SK-N-SH (cell line): ENCODE results near the gene CLCN3.

Experiments used
- MXI1 ChIP-seq: IDR thresholded peaks from 2 replicates; pipeline ENCODE4 v1.6.1; 2012; ENCODE audit warnings: mild to moderate bottlenecking, low read depth, low read length, improper control_type of control experiment
- TEAD4 ChIP-seq: IDR thresholded peaks from 2 replicates; pipeline ENCODE4 v1.4.0; 2012; ENCODE audit warnings: mild to moderate bottlenecking, borderline replicate concordance; ENCODE audit not compliant: insufficient read depth
- TF ChIP-seq, protein P1 (sequence below): fragments of 200-600 bp; sonication (generic); IDR thresholded peaks from 2 replicates; pipeline ENCODE4 v1.6.1; 2017; ENCODE audit warnings: antibody characterized with exemption, mild to moderate bottlenecking, moderate library complexity

GRCh38 chr4:169634975-169635374 is 14.6 kb downstream of the CLCN3 start:
- no peak for TF ChIP-seq TEAD4
- TF ChIP-seq, protein P1, sequence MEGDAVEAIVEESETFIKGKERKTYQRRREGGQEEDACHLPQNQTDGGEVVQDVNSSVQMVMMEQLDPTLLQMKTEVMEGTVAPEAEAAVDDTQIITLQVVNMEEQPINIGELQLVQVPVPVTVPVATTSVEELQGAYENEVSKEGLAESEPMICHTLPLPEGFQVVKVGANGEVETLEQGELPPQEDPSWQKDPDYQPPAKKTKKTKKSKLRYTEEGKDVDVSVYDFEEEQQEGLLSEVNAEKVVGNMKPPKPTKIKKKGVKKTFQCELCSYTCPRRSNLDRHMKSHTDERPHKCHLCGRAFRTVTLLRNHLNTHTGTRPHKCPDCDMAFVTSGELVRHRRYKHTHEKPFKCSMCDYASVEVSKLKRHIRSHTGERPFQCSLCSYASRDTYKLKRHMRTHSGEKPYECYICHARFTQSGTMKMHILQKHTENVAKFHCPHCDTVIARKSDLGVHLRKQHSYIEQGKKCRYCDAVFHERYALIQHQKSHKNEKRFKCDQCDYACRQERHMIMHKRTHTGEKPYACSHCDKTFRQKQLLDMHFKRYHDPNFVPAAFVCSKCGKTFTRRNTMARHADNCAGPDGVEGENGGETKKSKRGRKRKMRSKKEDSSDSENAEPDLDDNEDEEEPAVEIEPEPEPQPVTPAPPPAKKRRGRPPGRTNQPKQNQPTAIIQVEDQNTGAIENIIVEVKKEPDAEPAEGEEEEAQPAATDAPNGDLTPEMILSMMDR = no peak
- no peak for TF ChIP-seq MXI1
